Embryonic facial prominence (tissue), 1 donor: ENCODE measurements around the gene UGT1A1.

ENCODE experiments used
- DNase-seq: peaks from one replicate; pipeline ENCODE4 v3.0.0-alpha.2; 2016; ENCODE audit errors: extremely low spot score

UGT1A1 gene

DNA sequence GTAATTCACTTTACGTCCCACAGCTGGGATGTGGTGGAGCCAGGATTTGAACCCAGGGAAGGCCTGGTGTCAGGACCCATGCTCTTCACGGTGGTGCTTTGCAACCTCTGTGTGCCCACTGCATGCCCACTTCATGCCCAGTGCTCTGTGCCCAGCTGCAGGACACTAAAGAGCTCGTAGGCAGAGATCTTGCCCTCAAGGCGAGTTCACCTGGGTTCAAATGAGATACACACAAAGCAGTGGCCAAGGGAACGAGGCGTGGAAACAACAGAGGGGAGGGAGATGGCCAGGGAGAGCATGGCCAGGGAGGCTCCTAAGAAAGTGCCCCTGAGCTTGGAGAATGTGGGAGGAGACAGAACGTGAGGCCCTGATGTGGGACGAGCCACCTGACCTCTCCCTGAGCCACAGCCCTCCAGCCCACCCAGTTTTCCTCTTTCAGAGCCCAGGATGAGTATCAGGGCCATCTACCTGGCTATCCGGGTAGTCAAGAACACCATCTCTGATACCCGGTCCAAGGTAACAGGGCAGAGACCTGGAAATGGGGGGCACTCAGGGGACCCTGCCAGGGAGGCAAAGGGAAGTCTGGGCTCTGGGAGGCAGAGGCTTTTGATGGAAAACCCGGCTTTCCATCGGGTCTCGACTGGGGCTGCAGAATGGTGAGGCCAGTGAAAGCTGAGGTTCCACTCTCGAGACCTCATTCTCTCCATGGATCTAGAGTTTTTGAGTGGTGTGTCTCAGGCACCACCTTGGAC is 38.4 kb downstream of the UGT1A1 start:
- no peak for DNase-seq

DNA sequence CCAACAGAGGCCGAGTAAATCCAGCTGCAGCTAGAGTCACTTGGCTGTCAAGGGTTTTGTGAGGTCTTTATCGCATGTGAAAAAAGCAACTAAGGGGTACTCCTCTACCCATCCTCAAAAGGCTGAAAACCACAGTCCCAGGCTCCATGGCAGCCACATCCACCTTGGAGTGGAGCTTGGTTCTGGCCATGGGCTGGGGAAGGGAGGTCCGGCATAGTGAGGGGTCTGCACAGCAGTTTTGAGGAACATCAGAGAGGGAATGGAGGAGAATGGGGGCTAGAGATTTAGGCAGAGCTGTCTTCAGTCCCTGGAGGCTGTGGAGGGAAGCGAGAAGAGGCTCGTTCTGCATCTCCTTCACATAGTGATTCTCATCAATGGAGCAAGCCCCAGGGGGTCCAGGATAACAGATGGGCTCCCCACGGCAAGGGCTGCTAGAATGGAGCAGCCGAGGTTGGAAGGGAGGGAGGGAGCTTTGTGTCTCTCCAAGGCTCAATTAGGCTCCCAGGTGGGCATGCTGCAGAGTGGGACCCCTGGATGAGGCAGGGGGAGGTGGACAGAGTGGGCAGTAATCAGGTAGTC is 39.1 kb downstream of the UGT1A1 start:
- no peak for DNase-seq

DNA sequence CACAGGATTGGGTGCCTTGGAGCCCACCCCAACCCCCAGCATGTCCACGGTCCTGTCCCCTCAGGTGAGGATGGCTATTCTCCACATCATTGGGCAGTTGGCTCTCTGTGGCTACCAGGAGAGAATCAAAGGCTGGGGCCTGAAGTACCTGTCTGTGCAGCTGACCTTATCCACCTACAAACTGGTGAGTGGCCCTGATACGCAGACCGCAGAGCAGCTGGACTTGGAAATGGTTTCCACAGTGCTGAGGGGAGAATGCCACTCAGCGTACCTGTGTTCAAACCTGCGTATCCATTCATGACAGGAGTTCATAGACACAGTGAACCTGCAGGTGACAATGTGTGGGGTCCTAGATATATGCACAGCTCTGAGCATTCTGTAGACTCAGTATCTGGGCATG is 39.6 kb downstream of the UGT1A1 start:
- DNase-seq: no peak

DNA sequence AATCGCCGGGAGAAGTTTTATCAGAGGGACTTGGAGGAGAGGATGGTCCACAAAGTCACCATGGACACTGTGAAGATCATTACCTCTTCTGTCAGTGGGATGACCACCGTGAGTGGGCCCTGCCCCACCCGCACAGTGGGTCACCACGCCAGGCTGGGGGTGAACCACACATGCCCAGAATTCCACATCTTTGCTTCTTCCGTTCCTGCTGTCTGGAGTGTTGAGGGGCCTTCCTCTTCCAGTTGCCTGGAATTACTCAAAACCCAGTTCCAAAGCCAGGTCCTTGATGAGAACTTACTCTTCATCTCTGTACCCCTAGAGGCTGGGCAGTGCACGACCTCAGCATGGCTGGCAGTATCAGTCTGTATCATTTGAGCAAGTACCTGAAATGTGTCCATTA is 40.1 kb downstream of the UGT1A1 start:
- DNase-seq: no peak

DNA sequence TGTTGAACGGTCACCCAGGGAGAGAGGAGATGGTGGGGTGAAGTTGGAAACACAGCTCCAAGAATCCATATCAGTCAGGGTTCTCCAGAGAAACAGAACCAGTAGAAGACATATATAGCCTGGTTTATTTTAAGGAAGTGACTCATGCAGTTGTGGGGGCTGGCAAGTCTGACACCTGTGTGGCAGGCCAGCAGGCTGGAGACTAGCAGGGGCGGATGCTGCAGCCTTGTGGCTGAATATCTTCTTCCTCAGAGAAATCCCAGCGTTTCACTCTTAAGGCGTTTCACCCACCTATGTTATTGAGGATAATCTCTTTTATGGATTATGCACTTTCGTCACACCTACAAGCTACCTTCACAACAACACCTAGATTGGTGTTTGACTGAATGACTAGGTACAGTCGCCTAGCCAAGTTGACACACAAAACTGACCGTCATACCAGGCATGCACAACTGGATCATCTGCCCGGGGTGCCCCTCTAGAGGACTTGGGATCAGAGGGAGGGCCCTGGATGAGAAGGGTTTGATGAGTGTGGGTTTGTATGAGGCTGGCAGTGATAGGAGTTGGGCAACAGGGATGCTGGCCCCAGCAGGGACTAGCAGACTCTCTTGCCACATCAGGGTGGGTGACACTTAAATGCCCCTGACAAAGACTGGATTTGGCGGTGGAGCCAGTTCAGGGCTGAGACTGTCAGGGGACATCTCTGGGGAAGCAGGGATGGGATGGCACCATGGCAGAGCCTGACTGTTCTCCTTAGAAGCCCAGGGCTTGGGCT is 41.5 kb downstream of the UGT1A1 start:
- no peak for DNase-seq

DNA sequence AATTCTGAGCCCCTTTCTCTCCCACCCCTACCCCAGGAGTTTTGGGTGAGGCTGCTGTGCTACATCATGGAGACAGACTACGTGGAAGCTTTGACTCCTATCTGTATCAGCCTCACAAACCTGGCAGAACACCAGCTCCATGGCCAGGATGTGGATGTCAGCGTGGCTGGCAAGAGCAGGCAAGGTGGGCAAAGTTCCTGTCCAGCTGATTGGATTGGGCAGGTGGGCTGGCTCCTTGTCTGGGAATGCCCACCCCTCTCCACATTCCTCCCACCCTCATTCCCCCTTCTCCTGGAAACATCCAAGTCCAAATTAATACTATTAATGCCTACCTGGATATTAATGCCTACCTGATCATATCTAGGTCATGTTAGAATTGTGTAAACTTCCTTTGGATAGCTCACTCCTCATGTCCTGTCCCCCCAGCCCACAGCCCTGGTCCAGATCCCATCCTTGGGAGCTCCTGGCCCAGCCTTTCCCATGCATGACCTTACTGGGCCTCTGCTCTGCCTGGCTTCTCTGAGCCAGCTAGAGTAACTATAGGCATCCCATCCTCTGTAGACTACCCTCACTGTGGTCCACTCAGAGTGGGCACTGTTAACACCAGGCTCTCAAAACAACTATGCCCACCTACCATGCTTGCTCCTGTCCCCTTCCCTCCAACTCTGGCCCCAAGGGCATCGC is 42.2 kb downstream of the UGT1A1 start:
- DNase-seq: no peak

DNA sequence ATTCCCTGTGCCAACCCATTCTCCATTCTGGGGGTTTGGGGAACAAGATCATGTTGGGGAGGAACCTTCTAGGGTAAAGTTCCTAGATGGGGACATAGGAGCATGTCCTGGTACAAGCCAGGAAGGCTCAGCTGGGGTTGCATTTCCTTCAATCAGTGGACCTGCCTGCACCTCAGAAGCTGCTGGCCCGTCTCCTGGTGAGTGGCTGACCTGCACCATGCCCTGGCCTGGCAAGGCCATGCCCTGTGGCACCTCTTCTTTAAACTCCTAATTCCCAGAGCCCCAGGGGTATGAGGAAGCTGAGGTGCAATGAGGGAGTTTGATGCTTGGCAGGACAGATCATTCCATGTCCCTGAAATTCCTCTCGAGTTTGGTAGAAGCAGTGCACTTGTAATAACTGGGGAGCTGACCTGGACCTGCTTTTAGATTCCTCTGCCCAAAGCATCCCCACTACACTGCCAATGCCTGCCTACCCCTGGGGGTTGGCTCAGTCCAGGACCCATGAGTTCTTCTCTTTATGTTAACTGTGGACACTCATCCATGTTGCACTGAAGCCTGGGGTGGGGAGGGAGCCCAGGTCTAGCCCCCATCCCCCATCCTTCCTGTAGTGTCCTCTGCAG is 43.3 kb downstream of the UGT1A1 start:
- DNase-seq: no peak

DNA sequence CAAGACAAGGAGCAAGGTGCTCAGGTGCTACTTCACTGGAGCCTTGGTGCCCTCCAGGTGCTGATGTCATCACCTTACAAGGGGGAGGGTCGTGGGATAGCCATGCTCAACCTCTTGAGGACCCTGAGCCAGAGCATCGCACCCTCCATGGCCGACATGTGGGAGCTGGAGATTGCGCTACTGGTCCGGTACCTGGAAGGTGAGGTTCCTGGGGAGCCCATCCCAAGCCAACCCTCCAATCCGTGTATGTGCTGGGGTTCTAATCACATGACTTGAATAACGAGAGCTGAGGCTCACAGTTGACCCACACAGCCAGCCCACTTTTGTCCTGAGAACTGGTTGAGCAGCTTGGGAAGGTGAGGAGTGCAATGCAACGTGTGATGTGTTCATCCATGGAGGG is 43.9 kb downstream of the UGT1A1 start:
- DNase-seq: no peak

DNA sequence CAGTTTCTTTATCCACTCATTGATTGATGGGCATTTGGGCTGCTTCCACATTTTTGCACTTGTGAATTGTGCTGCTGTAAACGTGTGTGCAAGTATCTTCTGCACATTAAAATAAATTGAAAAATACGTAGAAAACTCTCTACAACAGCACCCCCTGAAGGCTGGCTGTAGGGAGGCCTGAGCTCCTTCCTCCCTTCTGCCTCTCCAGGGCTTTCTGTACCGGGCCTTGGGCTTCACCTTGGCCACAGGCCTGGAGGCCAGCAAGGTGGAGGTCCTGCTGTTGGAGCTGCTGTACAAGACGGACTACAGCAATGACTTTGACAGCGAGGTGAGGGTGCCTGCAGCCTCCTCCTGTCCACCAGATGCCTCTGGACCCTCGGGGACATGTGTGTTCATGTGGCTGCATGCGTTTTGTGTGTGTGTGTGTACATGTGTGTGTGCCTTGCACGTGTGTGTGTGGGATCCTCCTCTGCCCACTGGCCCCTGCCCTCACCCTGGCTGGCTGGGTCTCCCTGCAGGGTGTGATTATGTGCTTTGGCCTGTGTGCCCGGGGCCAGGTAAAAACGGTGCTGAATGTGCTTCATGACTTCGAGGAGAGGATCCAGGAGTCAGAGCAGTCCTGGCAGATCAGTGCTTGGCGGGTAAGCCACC is 47.3 kb downstream of the UGT1A1 start:
- DNase-seq: no peak

DNA sequence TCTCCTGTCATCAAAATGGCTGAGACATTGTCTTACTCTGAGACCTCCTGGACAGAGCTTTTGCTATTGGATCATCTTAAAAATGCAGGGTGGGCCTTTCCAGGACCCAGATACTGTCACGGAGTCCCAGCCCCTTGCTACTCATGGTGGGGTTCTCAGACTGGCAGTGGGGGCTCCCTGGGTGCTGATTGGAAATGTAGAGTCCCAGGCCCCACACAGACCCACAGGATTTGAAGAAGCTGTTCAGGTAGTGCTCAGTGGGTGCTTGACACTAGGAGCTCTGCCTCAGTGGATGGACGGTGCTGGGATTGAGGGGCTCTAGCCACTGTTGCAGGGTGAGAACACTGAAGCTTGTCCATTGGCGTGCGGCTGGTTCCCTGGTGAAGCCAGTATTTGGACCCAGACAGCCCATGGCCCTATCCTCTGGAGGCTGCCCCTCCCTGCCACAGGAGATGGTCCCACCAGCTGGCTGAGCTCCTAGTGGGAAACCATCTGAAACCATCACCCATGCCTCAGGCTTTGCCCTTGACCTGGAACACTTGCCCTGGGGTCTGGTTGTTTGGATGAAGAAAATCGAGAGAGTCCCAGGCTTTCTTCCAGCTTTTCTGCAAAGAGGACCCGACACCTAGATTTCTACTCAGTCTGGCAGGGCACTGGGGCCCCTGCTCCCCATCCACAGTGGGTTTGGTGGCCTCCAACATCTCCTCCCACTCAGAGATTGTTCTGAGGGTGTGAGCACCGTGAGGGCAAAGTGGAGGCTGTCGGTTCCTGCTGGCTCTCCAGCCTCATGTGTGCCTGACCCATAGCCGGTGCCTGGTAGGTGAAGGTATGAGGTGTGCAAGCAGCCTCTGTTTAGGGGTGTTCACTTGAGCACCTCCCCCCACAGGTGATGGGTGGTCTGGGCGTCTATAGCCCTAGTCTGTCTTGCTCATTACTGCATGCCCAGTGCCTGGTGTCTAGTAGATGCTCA is 48.2 kb downstream of the UGT1A1 start:
- DNase-seq: no peak

DNA sequence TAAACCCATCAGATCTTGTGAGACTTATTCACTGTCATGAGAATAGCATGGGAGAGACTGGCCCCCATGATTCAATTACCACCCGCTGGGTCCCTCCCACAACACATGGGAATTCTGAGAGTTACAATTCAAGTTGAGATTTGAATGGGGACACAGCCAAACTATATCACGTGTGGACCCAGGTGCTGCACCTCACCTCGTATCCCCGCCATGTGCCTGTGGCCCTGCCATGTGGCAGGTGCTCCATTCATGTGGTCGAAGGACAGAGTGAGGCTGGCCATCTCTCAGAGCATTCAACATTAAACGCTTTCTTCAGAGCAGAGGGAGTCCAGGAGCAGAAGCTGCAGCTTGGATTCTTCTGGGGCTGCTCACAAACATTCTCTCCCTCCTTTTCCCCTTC is 50.3 kb downstream of the UGT1A1 start:
- DNase-seq: no peak

DNA sequence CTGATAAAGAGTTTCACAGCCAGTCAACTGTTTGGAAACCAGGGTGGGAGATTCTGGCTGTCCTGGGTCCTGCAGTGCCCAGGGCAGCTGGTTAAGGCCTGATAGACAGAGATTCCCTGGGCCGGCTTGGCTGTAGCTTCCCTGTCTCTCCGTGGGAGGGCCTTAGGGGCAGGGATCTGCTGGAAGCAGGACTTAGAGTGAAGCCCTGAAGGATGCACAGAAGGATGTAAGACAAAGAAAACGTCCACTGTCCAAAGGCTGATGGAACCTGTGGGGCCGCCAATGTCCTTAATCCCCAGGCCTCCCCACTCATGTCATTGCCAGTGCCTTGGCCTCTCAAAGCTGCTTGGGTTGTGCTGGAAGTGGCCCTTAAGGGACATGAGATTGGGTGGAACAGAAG is 51.0 kb downstream of the UGT1A1 start:
- no peak for DNase-seq

DNA sequence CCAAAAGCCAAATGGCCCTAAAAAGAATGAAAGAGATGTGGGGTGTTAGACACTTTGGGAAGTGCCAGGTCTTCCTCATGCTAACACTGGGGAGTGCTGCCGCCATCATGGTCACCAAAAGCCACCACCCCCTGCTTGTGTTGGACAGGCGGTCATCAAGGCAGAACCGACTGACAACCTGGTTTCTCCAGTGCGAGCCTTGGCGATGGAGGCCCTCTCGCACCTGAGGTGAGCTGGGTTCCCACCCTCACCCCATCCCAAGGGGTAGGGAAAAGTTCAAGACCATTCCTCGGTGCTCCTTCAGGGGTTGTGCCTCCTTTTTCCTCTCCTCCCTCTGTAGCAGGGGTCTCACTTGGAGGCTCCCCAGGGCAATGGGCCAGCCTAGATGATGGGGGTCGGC is 51.7 kb downstream of the UGT1A1 start:
- DNase-seq: no peak

DNA sequence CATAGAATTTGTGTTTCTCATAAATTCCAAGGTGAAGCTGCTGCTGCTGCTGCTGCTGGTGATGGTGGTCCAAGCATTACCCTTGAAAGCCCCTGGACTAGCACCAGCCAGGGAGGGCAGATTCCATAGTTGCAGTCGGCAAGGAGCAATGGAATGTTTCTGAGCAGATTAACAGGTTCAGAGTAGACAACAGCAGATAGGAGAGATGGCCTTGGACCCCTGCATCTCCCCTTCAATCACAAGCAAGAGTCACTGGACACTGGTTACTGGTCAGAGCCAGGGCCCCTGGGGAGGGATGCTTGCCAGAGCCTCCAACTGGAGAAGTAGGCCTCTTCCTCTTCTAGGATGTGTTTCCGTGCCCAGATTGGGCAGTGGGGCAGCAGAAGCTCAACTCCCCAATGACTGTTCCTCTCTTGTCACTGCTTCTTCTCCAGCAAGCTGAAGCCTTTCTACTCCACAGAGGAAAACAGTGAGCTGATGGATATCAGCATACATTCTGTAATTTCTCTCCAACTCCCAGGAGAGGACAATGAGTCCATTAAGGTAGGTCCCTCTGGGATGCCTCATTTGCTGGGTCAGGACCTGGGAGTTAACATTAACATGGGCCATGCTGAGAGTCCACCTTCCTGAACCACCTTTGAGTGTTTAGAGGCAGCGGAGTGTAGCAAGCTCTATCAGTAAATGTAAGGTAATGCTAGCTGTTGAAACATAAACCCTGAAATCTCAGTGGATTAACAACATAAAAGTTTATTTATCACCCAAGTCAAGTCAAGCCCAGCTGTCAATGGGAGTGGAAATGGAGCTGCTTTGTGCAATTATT is 53.4 kb downstream of the UGT1A1 start:
- no peak for DNase-seq

DNA sequence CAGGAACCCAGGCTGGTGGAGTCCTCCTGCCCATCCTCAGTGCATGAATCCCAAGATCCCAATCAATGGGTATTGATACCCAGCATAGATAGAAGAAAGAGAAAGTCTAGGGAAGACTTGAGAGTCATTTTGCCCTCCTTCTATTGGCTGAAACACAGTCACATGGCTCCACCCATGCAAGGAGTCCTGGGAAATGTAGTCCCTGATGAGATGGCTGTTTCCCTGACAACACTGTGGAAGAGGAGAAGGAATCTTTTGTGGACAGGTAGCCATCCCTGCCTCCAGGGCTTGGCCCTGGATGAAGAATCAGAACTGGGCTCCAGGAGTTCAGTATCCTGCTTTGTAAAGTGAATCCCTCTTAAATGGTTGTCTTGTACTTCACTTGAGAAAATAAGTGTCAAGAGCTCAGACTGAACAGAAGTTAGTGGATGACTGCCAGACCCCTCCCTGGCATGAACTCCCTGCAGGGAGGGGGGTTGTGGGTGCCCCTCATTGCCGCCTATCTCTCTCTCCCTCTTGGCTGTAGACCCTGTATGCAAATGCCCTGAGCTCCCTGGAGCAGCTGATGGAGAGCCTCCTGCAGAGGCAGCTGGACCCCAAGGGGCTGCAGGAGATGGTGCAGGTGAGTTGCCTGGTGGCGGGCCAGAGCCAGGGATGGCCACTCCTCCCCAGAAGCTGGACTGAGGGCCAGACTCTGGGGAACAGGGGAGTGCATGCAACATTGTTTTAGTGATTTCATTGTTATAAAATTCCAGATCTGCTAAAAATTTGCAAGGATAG is 54.2 kb downstream of the UGT1A1 start:
- no peak for DNase-seq

DNA sequence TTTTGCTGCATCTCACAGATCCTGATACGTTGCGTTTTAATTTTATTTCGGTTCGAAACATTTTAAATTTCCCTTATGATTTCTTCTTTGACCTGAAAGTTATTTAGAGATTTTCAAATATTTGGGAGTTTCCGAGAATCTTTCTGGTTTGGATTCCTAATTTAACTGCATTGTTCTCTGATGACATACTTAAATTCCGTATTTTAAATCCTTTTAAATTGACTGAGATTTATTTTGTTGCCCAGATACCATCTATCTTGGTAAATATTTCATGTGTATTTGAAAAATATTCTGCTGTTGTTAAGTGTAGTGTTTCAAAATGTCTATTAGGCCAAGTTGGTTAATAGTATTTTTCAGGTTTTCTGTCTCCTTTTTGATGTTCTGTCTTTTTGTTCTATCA is 55.8 kb downstream of the UGT1A1 start:
- no peak for DNase-seq

DNA sequence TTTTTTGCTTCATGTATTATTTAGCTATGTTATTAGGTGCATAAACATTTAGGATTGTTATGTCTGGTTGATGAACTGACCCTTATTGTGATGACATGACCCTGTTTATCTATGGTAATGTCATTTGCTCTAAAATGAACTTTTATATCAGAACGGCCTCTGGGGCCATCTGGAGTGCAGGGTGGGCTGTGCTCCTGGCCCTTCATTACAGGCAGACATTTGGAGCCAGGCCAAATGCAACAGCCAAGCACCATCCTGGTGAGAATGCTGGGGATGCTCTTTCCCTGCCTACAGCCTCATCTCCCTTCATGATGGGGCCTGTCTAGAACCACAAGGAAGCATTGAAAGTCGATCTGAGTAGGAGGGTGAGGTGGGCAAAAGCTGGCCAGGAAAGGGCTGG is 56.3 kb downstream of the UGT1A1 start:
- DNase-seq: no peak

DNA sequence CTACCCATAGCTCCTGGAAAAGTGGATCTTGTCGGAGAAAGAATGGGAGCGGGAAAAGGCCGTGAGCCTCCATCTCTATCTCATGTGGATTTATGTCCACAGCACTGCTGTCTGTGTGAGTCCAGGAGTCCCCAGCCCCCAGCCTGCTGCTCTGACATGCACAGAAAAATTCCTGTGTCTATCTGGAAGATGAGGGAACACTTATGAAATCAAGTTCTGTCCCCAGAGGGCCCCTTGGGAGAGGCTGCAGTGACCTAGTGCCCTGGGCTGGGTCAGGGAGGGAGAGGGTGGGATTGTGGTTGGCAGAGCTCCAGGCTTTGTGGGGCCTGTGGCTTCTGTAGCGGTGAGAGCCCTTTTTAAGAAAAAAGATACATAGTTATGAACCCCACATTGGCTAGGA is 56.7 kb downstream of the UGT1A1 start:
- no peak for DNase-seq
